Activated CD4-positive, alpha-beta T cell treated with anti-CD3 and anti-CD28 coated beads for 36 hours (primary cell): ENCODE results near the gene NPIPB8. TPM values are rescaled to one million over a fixed set of nuclear protein-coding genes. Genes with fewer than 3 reads are reported as not detected.
"Not testable (repeated sequence)": the region's sequence is repeated elsewhere in the genome, so short reads cannot be mapped to it uniquely, and the experiment has no call there.

Experiments used
- ATAC-seq: fragments of 200-7000 bp; cut with Tn5 transposase; one replicate; pipeline ENCODE4 v1.10.0; 2021; ENCODE audit warnings: mild to moderate bottlenecking, moderate library complexity
- CTCF ChIA-PET: fragments of 350-600 bp; sonication (Branson Sonifier 250); formaldehyde crosslinking; loops from one replicate; lab custom pipeline; 2021; ENCODE audit warnings: antibody characterized with exemption; lab: Charles Lee
- POLR2A ChIA-PET: fragments of 350-600 bp; sonication (Branson Sonifier 250); formaldehyde crosslinking; loops from one replicate; lab custom pipeline; 2021; ENCODE audit warnings: antibody characterized with exemption, inconsistent platforms; lab: Charles Lee
- DNase-seq: peaks from one replicate; pipeline ENCODE4 v3.0.0-alpha.2; 2020
- H3K27ac Mint-ChIP-seq: one replicate; pipeline ENCODE4 v1.8.0; 2021; ENCODE audit warnings: mixed read lengths
- H3K27me3 Mint-ChIP-seq: one replicate; pipeline ENCODE4 v1.8.0; 2021; ENCODE audit warnings: mixed read lengths
- H3K36me3 Mint-ChIP-seq: one replicate; pipeline ENCODE4 v1.8.0; 2021; ENCODE audit warnings: low read depth, mixed read lengths
- H3K4me1 Mint-ChIP-seq: one replicate; pipeline ENCODE4 v1.8.0; 2021; ENCODE audit warnings: mixed read lengths
- H3K4me3 Mint-ChIP-seq: one replicate; pipeline ENCODE4 v1.8.0; 2021; ENCODE audit warnings: mild to moderate bottlenecking, moderate library complexity, mixed read lengths
- H3K9me3 Mint-ChIP-seq: one replicate; pipeline ENCODE4 v1.8.0; 2021; ENCODE audit warnings: low read depth, mixed read lengths
- intact Hi-C, 2 experiments: fragments of 100-400 bp; cut with DNase I in 1 of 2; cut with micrococcal nuclease in 1 of 2; formaldehyde crosslinking; loops; one replicate each; pipeline versions ENCODE4 v1.14.2 to v1.15.1; 2022 to 2024; cut with DNase I, micrococcal nuclease
- total RNA-seq, 2 experiments: library from RNA; stranded (reverse); gene quantifications; one replicate each; pipeline ENCODE4 v1.2.3, GENCODE V29; 2021

The NPIPB8 gene
- total RNA-seq, 2 experiments from 2014 or later = 0.37 TPM; not detected in 1

DNA sequence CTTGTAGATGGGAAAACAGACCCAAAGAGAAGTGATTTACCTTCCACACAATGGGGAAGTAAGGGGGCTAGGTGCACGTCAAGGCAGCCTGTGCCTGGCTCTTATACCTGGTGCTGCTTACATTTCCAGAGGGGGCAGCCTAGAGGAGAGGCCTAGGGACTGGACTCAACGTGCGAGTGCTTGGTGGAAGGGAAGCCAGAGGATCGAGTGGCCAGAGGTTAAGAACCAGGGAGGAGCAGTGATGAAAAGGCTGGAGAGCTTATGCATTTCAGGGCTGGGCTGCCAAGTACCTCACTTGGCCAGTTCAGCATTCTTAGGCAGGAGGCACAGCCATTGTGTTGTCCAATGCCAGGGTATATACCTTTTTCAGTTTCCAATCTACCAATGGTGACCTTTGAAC is 30.3 kb downstream of the NPIPB8 start:
- CTCF ChIA-PET, POLR2A ChIA-PET, H3K27me3 Mint-ChIP-seq, H3K36me3 Mint-ChIP-seq, H3K27ac Mint-ChIP-seq, DNase-seq, intact Hi-C loops, H3K4me1 Mint-ChIP-seq, H3K4me3 Mint-ChIP-seq, ATAC-seq, H3K9me3 Mint-ChIP-seq: not testable (repeated sequence)

- DNase-seq, H3K36me3 Mint-ChIP-seq, H3K4me1 Mint-ChIP-seq, H3K27me3 Mint-ChIP-seq, intact Hi-C loops, POLR2A ChIA-PET, H3K9me3 Mint-ChIP-seq, H3K4me3 Mint-ChIP-seq, H3K27ac Mint-ChIP-seq, CTCF ChIA-PET: not testable (repeated sequence)
- ATAC-seq = peak; percentile 94
These were observed 50.6 kb downstream of the NPIPB8 start for GRCh38 chr16:28688327-28688952.

- H3K27ac Mint-ChIP-seq, POLR2A ChIA-PET, CTCF ChIA-PET, H3K4me1 Mint-ChIP-seq, DNase-seq, H3K27me3 Mint-ChIP-seq, H3K4me3 Mint-ChIP-seq, intact Hi-C loops, H3K9me3 Mint-ChIP-seq, H3K36me3 Mint-ChIP-seq: not testable (repeated sequence)
- peak; percentile 45 for ATAC-seq
These were observed 51.6 kb downstream of the NPIPB8 start for GRCh38 chr16:28689425-28689824.

DNA sequence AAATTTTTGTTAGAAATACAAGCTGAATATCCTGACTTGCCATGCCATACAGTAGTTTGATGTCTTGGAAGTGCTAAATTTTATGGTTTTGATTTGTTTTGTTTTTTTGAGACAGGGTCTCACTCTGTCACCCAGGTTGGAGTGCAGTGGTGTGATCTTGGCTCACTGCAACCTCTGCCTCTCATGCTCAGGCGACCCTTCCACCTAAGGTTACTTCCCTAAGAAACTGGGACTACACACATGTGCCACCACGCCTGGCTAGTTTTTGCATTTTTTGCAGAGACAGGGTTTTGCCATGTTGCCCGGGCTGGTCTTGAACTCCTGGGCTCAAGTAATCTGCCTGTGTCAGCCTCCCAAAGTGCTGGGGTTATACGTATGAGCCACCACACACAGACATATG is 53.9 kb downstream of the NPIPB8 start:
- POLR2A ChIA-PET, DNase-seq, H3K4me3 Mint-ChIP-seq, H3K27ac Mint-ChIP-seq, H3K36me3 Mint-ChIP-seq, intact Hi-C loops, H3K27me3 Mint-ChIP-seq, H3K9me3 Mint-ChIP-seq, CTCF ChIA-PET, ATAC-seq, H3K4me1 Mint-ChIP-seq: not testable (repeated sequence)

DNA sequence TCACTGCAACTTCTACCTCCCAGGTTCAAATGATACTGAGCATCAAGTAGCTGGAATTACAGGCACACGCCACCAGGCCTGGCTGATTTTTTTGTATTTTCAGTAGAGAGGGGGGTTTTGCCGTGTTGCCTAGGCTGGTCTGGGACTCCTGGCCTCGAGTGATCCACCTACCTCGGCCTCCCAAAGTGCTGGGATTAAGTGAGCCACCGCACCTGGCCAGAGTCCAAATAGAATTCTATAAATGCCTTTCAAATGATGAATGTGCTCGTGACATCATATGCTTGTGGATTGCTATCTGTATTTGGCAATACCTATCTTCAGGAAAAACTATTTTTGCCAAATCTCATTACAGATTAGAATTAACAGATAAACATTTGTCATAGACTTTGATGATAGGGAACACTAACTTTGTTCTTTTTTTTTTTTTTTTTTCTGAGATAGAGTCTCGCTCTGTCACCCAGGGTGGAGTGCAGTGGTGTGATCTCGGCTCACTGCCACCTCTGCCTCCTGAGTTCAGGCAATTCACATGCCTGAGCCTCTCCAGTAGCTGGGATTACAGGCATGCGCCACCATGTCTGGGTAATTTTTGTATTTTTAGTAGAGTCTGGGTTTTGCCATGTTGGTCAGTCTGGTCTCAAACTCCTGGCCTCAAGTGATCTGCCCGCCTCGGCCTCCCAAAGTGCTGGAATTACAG is 55.5 kb downstream of the NPIPB8 start:
- DNase-seq, H3K36me3 Mint-ChIP-seq, intact Hi-C loops, ATAC-seq, H3K9me3 Mint-ChIP-seq, POLR2A ChIA-PET, H3K27ac Mint-ChIP-seq, CTCF ChIA-PET, H3K4me1 Mint-ChIP-seq, H3K4me3 Mint-ChIP-seq, H3K27me3 Mint-ChIP-seq: not testable (repeated sequence)

DNA sequence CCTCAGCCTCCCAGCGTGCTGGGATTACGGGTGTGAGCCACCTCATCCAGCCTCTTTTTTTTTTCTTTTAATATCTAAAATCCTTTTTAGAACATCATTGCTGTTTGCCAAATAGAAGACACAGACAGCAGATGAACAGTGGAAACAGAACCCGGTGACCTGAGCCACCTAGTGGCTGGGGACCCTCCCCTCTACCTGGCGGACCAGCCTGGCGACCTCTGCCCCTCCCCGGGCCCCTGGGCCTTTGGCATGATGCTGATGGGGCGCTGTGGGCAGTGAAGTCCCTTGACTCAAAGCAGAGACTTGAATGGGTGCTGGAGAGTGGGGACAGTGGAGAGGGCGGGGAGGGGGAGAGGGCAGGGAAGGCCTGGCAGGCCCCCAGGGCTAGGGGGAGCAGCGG is 61.9 kb downstream of the NPIPB8 start:
- H3K27ac Mint-ChIP-seq, DNase-seq, H3K4me3 Mint-ChIP-seq, H3K9me3 Mint-ChIP-seq, H3K4me1 Mint-ChIP-seq, H3K27me3 Mint-ChIP-seq, H3K36me3 Mint-ChIP-seq, POLR2A ChIA-PET, ATAC-seq, CTCF ChIA-PET, intact Hi-C loops: not testable (repeated sequence)

DNA sequence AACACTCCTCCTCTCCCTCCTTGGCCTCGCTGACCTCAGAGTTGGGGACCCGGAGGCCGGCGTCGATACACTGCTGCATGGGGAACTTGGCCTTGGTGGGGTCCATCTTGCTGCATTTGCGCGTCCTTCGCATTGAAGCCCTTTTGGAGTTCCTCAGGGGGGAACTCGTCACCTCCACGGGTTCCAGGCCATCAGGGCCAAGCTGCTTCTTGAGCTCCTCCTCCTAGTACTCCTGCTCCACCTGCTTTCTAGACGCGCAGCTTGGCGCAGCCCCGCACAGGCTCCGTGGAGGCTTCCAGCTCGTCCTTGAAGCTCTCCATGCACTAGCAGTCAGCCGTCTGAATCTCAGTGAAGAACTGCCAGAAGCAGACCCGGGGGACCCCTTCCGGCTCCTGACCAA is 62.5 kb downstream of the NPIPB8 start:
- DNase-seq, POLR2A ChIA-PET, ATAC-seq, H3K27me3 Mint-ChIP-seq, intact Hi-C loops, H3K9me3 Mint-ChIP-seq, H3K4me3 Mint-ChIP-seq, H3K4me1 Mint-ChIP-seq, H3K27ac Mint-ChIP-seq, CTCF ChIA-PET, H3K36me3 Mint-ChIP-seq: not testable (repeated sequence)

- H3K27ac Mint-ChIP-seq, H3K36me3 Mint-ChIP-seq, DNase-seq, H3K4me1 Mint-ChIP-seq, intact Hi-C loops, H3K4me3 Mint-ChIP-seq, H3K9me3 Mint-ChIP-seq, H3K27me3 Mint-ChIP-seq, POLR2A ChIA-PET, ATAC-seq, CTCF ChIA-PET: not testable (repeated sequence)
These were observed 63.5 kb downstream of the NPIPB8 start for GRCh38 chr16:28701384-28701783.

DNA sequence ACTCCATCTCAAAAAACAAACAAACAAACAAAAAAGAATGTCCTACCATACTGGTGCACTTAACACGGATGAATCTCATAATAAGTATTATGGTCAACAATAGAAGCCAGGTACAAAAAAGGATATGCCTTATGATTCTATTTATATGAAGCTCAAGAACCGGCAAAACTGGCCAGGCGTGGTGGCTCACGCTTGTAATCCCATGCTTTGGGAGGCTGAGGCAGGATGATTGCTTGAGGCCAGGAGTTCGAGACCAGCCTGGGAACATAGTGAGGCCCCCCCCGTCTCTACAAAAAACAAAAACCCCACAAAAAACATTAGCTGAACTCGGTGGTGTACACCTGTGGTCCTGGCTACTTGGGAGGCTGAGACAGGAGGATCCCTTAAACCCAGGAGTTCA is 66.4 kb downstream of the NPIPB8 start:
- H3K4me3 Mint-ChIP-seq, intact Hi-C loops, POLR2A ChIA-PET, H3K27ac Mint-ChIP-seq, DNase-seq, H3K9me3 Mint-ChIP-seq, H3K4me1 Mint-ChIP-seq, H3K27me3 Mint-ChIP-seq, CTCF ChIA-PET, H3K36me3 Mint-ChIP-seq, ATAC-seq: not testable (repeated sequence)

Other genes starting within 250 kb of the NPIPB8 start
- 100 to 1,000 TPM; 121 to 294 TPM for gene EIF3CL, start 234.2 kb upstream of the NPIPB8 start, total RNA-seq
- under 1 TPM in 1 of 2 experiments, not detected in 1; 0.42 TPM for gene NPIPB7, start 165.7 kb upstream of the NPIPB8 start, total RNA-seq
- gene CLN3, start 146.0 kb upstream of the NPIPB8 start, total RNA-seq = 10 to 100 TPM; 19.0 to 24.6 TPM
- gene APOBR, start 143.4 kb upstream of the NPIPB8 start, total RNA-seq = 1 to 10 TPM; 1.8 to 2.4 TPM
- gene IL27, start 131.2 kb upstream of the NPIPB8 start, total RNA-seq = not detected
- not detected for gene NUPR1, start 99.1 kb upstream of the NPIPB8 start, total RNA-seq
- gene SGF29, start 84.1 kb upstream of the NPIPB8 start, total RNA-seq = 10 to 100 TPM; 23.6 to 35.5 TPM
- gene SULT1A2, start 41.0 kb upstream of the NPIPB8 start, total RNA-seq = under 1 TPM; 0.26 to 0.30 TPM
- 10 to 100 TPM; 12.1 to 13.9 TPM for gene SULT1A1, start 28.0 kb upstream of the NPIPB8 start, total RNA-seq
- gene EIF3C, start 73.4 kb downstream of the NPIPB8 start, total RNA-seq = 100 to 1,000 TPM; 877 to 952 TPM
- under 1 TPM; 0.83 to 0.91 TPM for gene NPIPB9, start 113.7 kb downstream of the NPIPB8 start, total RNA-seq
- 100 to 1,000 TPM; 298 to 319 TPM for gene ATXN2L, start 184.9 kb downstream of the NPIPB8 start, total RNA-seq
- gene TUFM, start 208.3 kb downstream of the NPIPB8 start, total RNA-seq = 100 to 1,000 TPM; 224 to 241 TPM
- 10 to 100 TPM; 34.8 to 49.4 TPM for gene SH2B1, start 225.8 kb downstream of the NPIPB8 start, total RNA-seq
- gene ATP2A1, start 240.4 kb downstream of the NPIPB8 start, total RNA-seq = 1 to 10 TPM; 2.8 to 3.4 TPM